Measurements from ENCODE around the gene STUM.

DNA sequence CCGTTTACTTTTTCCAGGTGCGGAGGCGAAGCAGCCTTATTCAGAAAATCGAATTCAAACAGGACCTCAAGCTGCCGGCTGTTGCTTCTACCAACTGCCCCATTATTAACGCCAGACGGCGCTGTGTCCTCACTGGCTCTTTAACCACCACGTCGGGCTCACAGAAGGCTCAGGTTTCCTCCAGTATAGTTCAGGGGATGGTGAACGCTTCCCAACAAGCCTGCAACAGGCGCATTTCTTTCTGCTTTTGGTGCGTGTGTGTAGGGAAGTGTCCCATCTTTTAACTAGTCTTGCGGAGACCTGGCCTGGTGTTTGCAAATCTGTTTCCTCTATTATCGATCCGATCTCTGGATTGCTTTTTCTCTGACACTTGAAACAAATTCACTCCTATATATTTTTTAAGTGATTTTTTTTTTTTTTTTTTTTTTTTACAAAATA, 791 bp upstream of the STUM start:
- TF ChIP-seq GATA3 (IDR thresholded peaks at IDR 0.05; ENCODE audit: low read depth, low read length), result no peak
- TF ChIP-seq GATA2 (IDR thresholded peaks at IDR 0.05; ENCODE audit: low read depth, low read length), result no peak

Measured in SH-SY5Y (cell line).